ENCODE measurements around the gene RAB14. TPM values are rescaled to one million over a fixed set of nuclear protein-coding genes. Genes with fewer than 3 reads are reported as not detected.
"Not testable (repeated sequence)": the region's sequence is repeated elsewhere in the genome, so short reads cannot be mapped to it uniquely, and the experiment has no call there.

RAB14 gene
- total RNA-seq, 1 donor from 2014 or later, result 63.8 TPM

- H3K9me3 Mint-ChIP-seq, result no peaks in the 10 kb centered on the region
- intact Hi-C loops (cut with micrococcal nuclease), result no loop called here
- peaks cover 9% of the 10 kb centered on the region for H3K4me1 Mint-ChIP-seq
- DNase-seq (no peak), ATAC-seq (ENCODE audit: low read depth) (no peak)
- no peaks in the 10 kb centered on the region for H3K27me3 Mint-ChIP-seq
- ChIA-PET POLR2A (no interaction called here), CTCF (no interaction called here)
- TF ChIP-seq, protein P1, sequence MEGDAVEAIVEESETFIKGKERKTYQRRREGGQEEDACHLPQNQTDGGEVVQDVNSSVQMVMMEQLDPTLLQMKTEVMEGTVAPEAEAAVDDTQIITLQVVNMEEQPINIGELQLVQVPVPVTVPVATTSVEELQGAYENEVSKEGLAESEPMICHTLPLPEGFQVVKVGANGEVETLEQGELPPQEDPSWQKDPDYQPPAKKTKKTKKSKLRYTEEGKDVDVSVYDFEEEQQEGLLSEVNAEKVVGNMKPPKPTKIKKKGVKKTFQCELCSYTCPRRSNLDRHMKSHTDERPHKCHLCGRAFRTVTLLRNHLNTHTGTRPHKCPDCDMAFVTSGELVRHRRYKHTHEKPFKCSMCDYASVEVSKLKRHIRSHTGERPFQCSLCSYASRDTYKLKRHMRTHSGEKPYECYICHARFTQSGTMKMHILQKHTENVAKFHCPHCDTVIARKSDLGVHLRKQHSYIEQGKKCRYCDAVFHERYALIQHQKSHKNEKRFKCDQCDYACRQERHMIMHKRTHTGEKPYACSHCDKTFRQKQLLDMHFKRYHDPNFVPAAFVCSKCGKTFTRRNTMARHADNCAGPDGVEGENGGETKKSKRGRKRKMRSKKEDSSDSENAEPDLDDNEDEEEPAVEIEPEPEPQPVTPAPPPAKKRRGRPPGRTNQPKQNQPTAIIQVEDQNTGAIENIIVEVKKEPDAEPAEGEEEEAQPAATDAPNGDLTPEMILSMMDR (IDR thresholded peaks at IDR 0.05), result no peak
- no peak overlapping the region for H3K4me3 Mint-ChIP-seq
- no peak overlapping the region for H3K27ac Mint-ChIP-seq
- peaks cover 92% of the 10 kb centered on the region for H3K36me3 Mint-ChIP-seq (ENCODE audit: low read depth)
Observed at GRCh38 chr9:121138561-121138960, 63.1 kb downstream of the RAB14 start.

DNA sequence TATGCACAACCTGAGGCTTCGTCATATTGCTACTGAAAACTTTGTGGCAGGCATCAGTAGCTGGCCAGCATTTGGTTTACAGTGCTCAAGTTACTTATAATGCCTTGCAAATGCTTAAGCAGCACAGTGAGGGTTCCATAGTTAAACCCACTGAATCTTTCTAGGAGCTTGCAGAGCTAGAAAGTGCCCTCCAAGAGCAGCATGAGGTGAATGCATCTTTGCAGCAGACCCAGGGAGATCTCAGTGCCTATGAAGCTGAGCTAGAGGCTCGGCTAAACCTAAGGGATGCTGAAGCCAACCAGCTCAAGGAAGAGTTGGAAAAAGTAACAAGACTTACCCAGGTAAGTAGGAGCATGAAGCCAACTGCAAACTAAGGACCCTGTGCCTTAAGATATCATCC is 66.0 kb downstream of the RAB14 start:
- Mint-ChIP-seq H3K4me1 (peaks cover 38% of the 10 kb centered on the region), H3K4me3 (no peak overlapping the region), H3K9me3 (no peaks in the 10 kb centered on the region), H3K36me3 (ENCODE audit: low read depth) (peaks cover 88% of the 10 kb centered on the region), H3K27ac (no peak overlapping the region), H3K27me3 (no peaks in the 10 kb centered on the region)
- DNase-seq, result no peak
- intact Hi-C loops (cut with micrococcal nuclease), result no loop called here
- CTCF ChIA-PET, result interaction anchor here (1.1 kb wide), 1 partner anchor 17 kb away, joined by 3 read pairs; no protein-coding TSS in a partner anchor
- ATAC-seq (ENCODE audit: low read depth), result no peak
- POLR2A ChIA-PET, result no interaction called here
- TF ChIP-seq, protein P1 (IDR thresholded peaks at IDR 0.05), result no peak

- Mint-ChIP-seq H3K27me3 (no peaks in the 10 kb centered on the region), H3K9me3 (no peaks in the 10 kb centered on the region), H3K4me1 (peaks cover 59% of the 10 kb centered on the region), H3K4me3 (peak overlapping the region; percentile 41), H3K27ac (peak overlapping the region; percentile 65), H3K36me3 (ENCODE audit: low read depth) (peaks cover 87% of the 10 kb centered on the region)
- ChIA-PET POLR2A (interaction anchor here (0.6 to 1.8 kb wide), 8 partner anchors 9 to 204 kb away, joined by 3 to 14 read pairs (median 3); partner anchors contain the start of gene CNTRL), CTCF (interaction anchor here (1.3 to 1.4 kb wide), 3 partner anchors 11 to 377 kb away, joined by 3 to 5 read pairs (median 4); no protein-coding TSS in a partner anchor)
- peak; percentile 71 for ATAC-seq (ENCODE audit: low read depth)
- TF ChIP-seq, protein P1 (IDR thresholded peaks at IDR 0.05), result no peak
- intact Hi-C loops (cut with micrococcal nuclease), result no loop called here
- DNase-seq, result peak; percentile 19
Observed at GRCh38 chr9:121133104-121133816, 68.4 kb downstream of the RAB14 start.

DNA sequence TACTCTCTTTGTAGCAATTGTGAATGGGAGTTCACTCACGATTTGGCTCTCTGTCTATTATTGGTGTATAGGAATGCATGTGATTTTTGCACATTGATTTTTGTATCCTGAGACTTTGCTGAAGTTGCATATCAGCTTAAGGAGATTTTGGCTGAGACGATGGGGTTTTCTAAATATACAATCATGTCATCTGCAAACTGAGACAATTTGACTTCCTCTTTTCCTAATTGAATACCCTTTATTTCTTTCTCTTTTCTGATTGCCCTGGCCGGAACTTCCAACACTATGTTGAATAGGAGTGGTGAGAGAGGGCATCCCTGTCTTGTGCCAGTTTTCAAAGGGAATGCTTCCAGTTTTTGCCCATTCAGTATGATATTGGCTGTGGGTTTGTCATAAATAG is 72.3 kb downstream of the RAB14 start:
- Mint-ChIP-seq H3K36me3 (ENCODE audit: low read depth) (peaks cover 79% of the 10 kb centered on the region), H3K4me1 (peaks cover 56% of the 10 kb centered on the region), H3K27ac (peak overlapping the region; percentile 75), H3K4me3 (peak overlapping the region; percentile 68)
- POLR2A ChIA-PET, result interaction anchor here (1.2 kb wide), 1 partner anchor 8 kb away, joined by 4 read pairs; no protein-coding TSS in a partner anchor
- intact Hi-C loops (cut with micrococcal nuclease), result loop anchor here (1.0 kb wide), 1 partner anchor 8 kb away; no protein-coding TSS in a partner anchor
- CTCF ChIA-PET; ATAC-seq (ENCODE audit: low read depth); H3K9me3 Mint-ChIP-seq; H3K27me3 Mint-ChIP-seq; DNase-seq: not testable (repeated sequence)

Other genes with a start within 250 kb of the RAB14 start
- gene C5, start 151.6 kb downstream of the RAB14 start, total RNA-seq, result 3.2 and 3.5 TPM in 2 replicates
- gene CNTRL, start 126.9 kb downstream of the RAB14 start, total RNA-seq, result 98.4 and 110 TPM in 2 replicates
- gene GSN, start 66.3 kb upstream of the RAB14 start, total RNA-seq, result 21.9 and 26.5 TPM in 2 replicates
- gene STOM, start 168.4 kb upstream of the RAB14 start, total RNA-seq, result 9.8 and 11.3 TPM in 2 replicates